Ovary (tissue), 9 donors: ENCODE measurements around the gene ERP44. TPM values are rescaled to one million over a fixed set of nuclear protein-coding genes. Genes with fewer than 3 reads are reported as not detected.

Experiments
- DNase-seq, 5 donors: peaks; one replicate each; pipeline ENCODE4 v3.0.0-alpha.2; 2019 to 2020
- H3K27ac ChIP-seq, 2 donors: fragments of 200-600 bp; one replicate each; pipeline versions ENCODE4 v1.5.1 to v1.8.0; 2019 to 2022
- H3K27me3 ChIP-seq: fragments of 200-600 bp; one replicate; pipeline ENCODE4 v1.8.0; 2022
- H3K36me3 ChIP-seq: fragments of 200-600 bp; sonication (generic); one replicate; pipeline ENCODE4 v1.5.1; 2019
- H3K4me1 ChIP-seq: one replicate; pipeline ENCODE4 v1.8.1; 2013; ENCODE audit warnings: mild to moderate bottlenecking, moderate library complexity; ENCODE audit not compliant: insufficient read depth
- H3K4me3 ChIP-seq: fragments of 200-600 bp; sonication (generic); one replicate; pipeline ENCODE4 v1.5.1; 2017
- H3K9me3 ChIP-seq, 2 donors: fragments of 200-600 bp in 1 of 2; sonication (generic) in 1 of 2; one replicate each; pipeline versions ENCODE4 v1.5.1 to v1.8.1; 2013 to 2019; ENCODE audit warnings: mild to moderate bottlenecking in 1 of 2, moderate library complexity in 1 of 2
- CTCF ChIP-seq, 3 donors: fragments of 450-650 bp in 2 of 3; fragments of 200-600 bp in 1 of 3; IDR thresholded peaks; one replicate each; pipeline versions ENCODE4 v1.5.1 to v1.8.0; 2016 to 2022; ENCODE audit warnings: antibody characterized with exemption in 3 of 3, mild to moderate bottlenecking in 1 of 3
- EP300 ChIP-seq: sonication (generic); formaldehyde crosslinking; IDR thresholded peaks from one replicate; pipeline ENCODE4 v1.6.1; 2017; ENCODE audit warnings: antibody characterized with exemption
- POLR2A ChIP-seq: fragments of 450-650 bp; IDR thresholded peaks from one replicate; pipeline ENCODE4 v1.6.1; 2017; ENCODE audit warnings: antibody characterized with exemption, mild to moderate bottlenecking, moderate library complexity
- whole genome bisulfite sequencing, 3 donors: extraction: QIAGEN DNeasy Blood & Tissue Kit in 1 of 3; methylation state at CpG; one replicate each; pipeline versions ENCODE4 v1.1.5 to v1.1.7; 2013 to 2017; 5-methylcytosine and 5-hydroxymethylcytosine counted together
- intact Hi-C, 4 donors: fragments of 100-400 bp; cut with DNase I; formaldehyde crosslinking; loops; one replicate each; pipeline versions ENCODE4 v1.11.0 to v1.15.1; 2022 to 2023
- polyA plus RNA-seq, 2 donors: library from polyadenylated mRNA; stranded (reverse); fragments of 200-250 nt in 1 of 2; fragments of 350-450 nt in 1 of 2; fragmentation: Illumina TruSeq in 1 of 2; extraction: RNeasy Lipid Tissue Mini Kit (QIAGEN cat#74804) in 1 of 2; gene quantifications; one replicate each; pipeline ENCODE4 v1.2.3, GENCODE V29; 2013 to 2014
- total RNA-seq, 7 donors: library from RNA; depleted of rRNA in 2 of 7; stranded (reverse); fragments of >200 nt in 2 of 7; fragmentation: NEBNext Ultra II Directional in 3 of 7; extraction: Animal tissue kit (Norgen Biotek cat#: 25700) in 3 of 7; gene quantifications; one replicate each; pipeline versions ENCODE4 v1.1.0 to v1.2.4, GENCODE V29; 2016 to 2023
- donor health status: DM: no; HTN: no; CAD: no; lungs with moderate emphysema.
- donor health status: DM: no; HTN: no; CAD: no.
- donor health status: Bipolar disorder and iron deficiency.
- donor health status: DM: yes; HTN: yes; CAD: no.
- donor health status: DM: no; HTN: no; CAD: no.
- donor health status: DM: yes; HTN: yes; CAD: no.

Gene ERP44
- total and polyA plus RNA-seq, 9 donors, result 7.0 to 26.4 (median 12.6) TPM

GRCh38 chr9:100111235-100111634 is 12.4 kb upstream of the ERP44 start:
- peak; percentile 77 to 89 (median 83) for DNase-seq
- 48 to 54% (median 50%) methylated on average over 4 of the region's 4 CpGs for WGBS, 3 donors
- Histone ChIP-seq H3K4me1 (no peaks in the 10 kb centered on the region), H3K27ac (no peak overlapping the region), H3K4me3 (no peak overlapping the region), H3K9me3 (no peaks in the 10 kb centered on the region), H3K27me3 (no peaks in the 10 kb centered on the region), H3K36me3 (no peaks in the 10 kb centered on the region)
- intact Hi-C loops, result no loop called here
- TF ChIP-seq CTCF (IDR thresholded peaks at IDR 0.05) (no peak), POLR2A (no peak), EP300 (no peak)

- H3K27ac ChIP-seq, result no peak overlapping the region
- intact Hi-C loops, result no loop called here
- no peaks in the 10 kb centered on the region for H3K9me3 ChIP-seq
- no peaks in the 10 kb centered on the region for H3K36me3 ChIP-seq
- no peaks in the 10 kb centered on the region for H3K4me1 ChIP-seq
- TF ChIP-seq POLR2A (no peak), CTCF (IDR thresholded peaks at IDR 0.05) (no peak), EP300 (no peak)
- DNase-seq, result no peak
- H3K27me3 ChIP-seq, result no peaks in the 10 kb centered on the region
- WGBS, 3 donors, result 84 to 87% (median 85%) methylated on average over 2 of the region's 2 CpGs
- no peak overlapping the region for H3K4me3 ChIP-seq
Observed at GRCh38 chr9:100108559-100108958, 9.8 kb upstream of the ERP44 start.

GRCh38 chr9:100106616-100107015 is 7.8 kb upstream of the ERP44 start:
- intact Hi-C loops, result no loop called here
- WGBS, 3 donors, result 87 to 91% (median 91%) methylated on average over 2 of the region's 2 CpGs

GRCh38 chr9:100105861-100106260 is 7.1 kb upstream of the ERP44 start:
- Histone ChIP-seq H3K27ac (no peak overlapping the region), H3K9me3 (no peaks in the 10 kb centered on the region), H3K36me3 (no peaks in the 10 kb centered on the region), H3K4me1 (no peaks in the 10 kb centered on the region), H3K4me3 (no peak overlapping the region), H3K27me3 (no peaks in the 10 kb centered on the region)
- WGBS, 3 donors, result 33 to 52% (median 36%) methylated on average over 1 of the region's 1 CpG
- intact Hi-C loops, result no loop called here
- TF ChIP-seq EP300 (no peak), CTCF (IDR thresholded peaks at IDR 0.05) (no peak), POLR2A (no peak)
- no peak for DNase-seq

More at GRCh38 chr9:100106616-100107015, 7.8 kb upstream of the ERP44 start:
- Histone ChIP-seq H3K4me1 (no peaks in the 10 kb centered on the region), H3K27ac (no peak overlapping the region), H3K36me3 (no peaks in the 10 kb centered on the region), H3K27me3 (no peaks in the 10 kb centered on the region), H3K9me3 (no peaks in the 10 kb centered on the region), H3K4me3 (no peak overlapping the region)
- TF ChIP-seq POLR2A (no peak), EP300 (no peak), CTCF (IDR thresholded peaks at IDR 0.05) (no peak)
- DNase-seq, result no peak
